Neural cell (in vitro differentiated cells): ENCODE results near the gene PHKA2. TPM values are rescaled to one million over a fixed set of nuclear protein-coding genes. Genes with fewer than 3 reads are reported as not detected.

Experiments used
- H2AFZ ChIP-seq: fragments of 200-600, 300-800 bp; sonication (generic), shearing (Covaris generic); 2 replicates; pipeline ENCODE4 v1.6.0; 2014; ENCODE audit warnings: low read depth, mild to moderate bottlenecking, antibody characterized with exemption, low read length, moderate library complexity
- H3F3A ChIP-seq: fragments of 200-600 bp; shearing (Covaris generic); 2 replicates; pipeline ENCODE4 v1.6.1; 2016; ENCODE audit warnings: mild to moderate bottlenecking, moderate library complexity, mixed read lengths, antibody characterized with exemption, low read length; ENCODE audit not compliant: insufficient read depth, poor library complexity, severe bottlenecking
- H3K27ac ChIP-seq: fragments of 200-600, 300-800 bp; sonication (generic), shearing (Covaris generic); 2 replicates; pipeline ENCODE4 v1.5.1; 2014; ENCODE audit warnings: mild to moderate bottlenecking, low read length, moderate library complexity
- H3K27me3 ChIP-seq: fragments of 300-800, 200-600 bp; sonication (generic), shearing (Covaris generic); 2 replicates; pipeline ENCODE4 v1.6.0; 2014; ENCODE audit warnings: mild to moderate bottlenecking, low read depth, low read length, moderate library complexity; ENCODE audit not compliant: insufficient read depth
- H3K36me3 ChIP-seq: fragments of 300-800, 200-600 bp; sonication (generic), shearing (Covaris generic); 2 replicates; pipeline ENCODE4 v1.5.1; 2014; ENCODE audit warnings: mild to moderate bottlenecking, antibody characterized with exemption, low read length, moderate library complexity; ENCODE audit not compliant: insufficient read depth
- H3K4me2 ChIP-seq: fragments of 300-800, 200-600 bp; sonication (generic), shearing (Covaris generic); 2 replicates; pipeline ENCODE4 v1.6.0; 2014; ENCODE audit warnings: mild to moderate bottlenecking, low read length
- H3K4me3 ChIP-seq: fragments of 300-800, 200-600 bp; sonication (generic), shearing (Covaris generic); 2 replicates; pipeline ENCODE4 v1.5.1; 2014; ENCODE audit warnings: mild to moderate bottlenecking, low read length, moderate library complexity
- H3K79me2 ChIP-seq: fragments of 200-600 bp; shearing (Covaris generic); replicated peaks from 2 replicates; pipeline ENCODE4 v1.6.0; 2014; ENCODE audit warnings: mild to moderate bottlenecking, low read length, moderate library complexity; ENCODE audit not compliant: insufficient read depth
- H3K9ac ChIP-seq: fragments of 300-800, 200-600 bp; sonication (generic), shearing (Covaris generic); 2 replicates; pipeline ENCODE4 v1.6.1; 2016; ENCODE audit warnings: mild to moderate bottlenecking, low read length, mixed read lengths
- H3K9me2 ChIP-seq: fragments of 200-600 bp; shearing (Covaris generic); 2 replicates; pipeline ENCODE4 v1.6.1; 2016; ENCODE audit warnings: mild to moderate bottlenecking, low read length, mixed read lengths; ENCODE audit not compliant: insufficient read depth
- H3K9me3 ChIP-seq: fragments of 200-600, 300-800 bp; sonication (generic), shearing (Covaris generic); 2 replicates; pipeline ENCODE4 v1.6.1; 2016; ENCODE audit warnings: mild to moderate bottlenecking, mixed run types, low read length, moderate library complexity, mixed read lengths
- H4K20me1 ChIP-seq: fragments of 200-600 bp; shearing (Covaris generic); 2 replicates; pipeline ENCODE4 v1.6.1; 2016; ENCODE audit warnings: mild to moderate bottlenecking, mixed run types; ENCODE audit not compliant: insufficient read depth
- CTCF ChIP-seq: fragments of 450-650 bp; IDR thresholded peaks from 2 replicates; pipeline ENCODE4 v1.5.1; 2014; ENCODE audit warnings: antibody characterized with exemption, mild to moderate bottlenecking, moderate library complexity; ENCODE audit not compliant: poor library complexity, severe bottlenecking
- EP300 ChIP-seq: fragments of 450-650 bp; conservative IDR thresholded peaks from 2 replicates; pipeline ENCODE4 v1.6.1; 2014; ENCODE audit warnings: antibody characterized with exemption, mild to moderate bottlenecking, moderate library complexity; ENCODE audit not compliant: poor library complexity, severe bottlenecking
- EZH2 ChIP-seq: fragments of 200-600, 300-800 bp; shearing (Covaris generic), sonication (generic); IDR thresholded peaks from 2 replicates; pipeline ENCODE4 v1.6.1; 2014; ENCODE audit warnings: antibody characterized with exemption, low read length, borderline replicate concordance, mild to moderate bottlenecking; ENCODE audit not compliant: insufficient read depth, poor library complexity, severe bottlenecking
- MXI1 ChIP-seq: fragments of 450-650 bp; conservative IDR thresholded peaks from 2 replicates; pipeline ENCODE4 v1.6.1; 2014; ENCODE audit warnings: antibody characterized with exemption, mild to moderate bottlenecking; ENCODE audit not compliant: poor library complexity, severe bottlenecking
- POLR2AphosphoS5 ChIP-seq: IDR thresholded peaks from 2 replicates; pipeline ENCODE4 v1.6.1; 2012
- RAD21 ChIP-seq: fragments of 450-650 bp; conservative IDR thresholded peaks from 2 replicates; pipeline ENCODE4 v1.6.1; 2014; ENCODE audit warnings: antibody characterized with exemption, mild to moderate bottlenecking, moderate library complexity
- REST ChIP-seq: IDR thresholded peaks from 2 replicates; pipeline ENCODE4 v1.6.1; 2012; ENCODE audit warnings: borderline replicate concordance
- SMC3 ChIP-seq: fragments of 450-650 bp; conservative IDR thresholded peaks from 2 replicates; pipeline ENCODE4 v1.6.1; 2014; ENCODE audit warnings: antibody characterized with exemption, mild to moderate bottlenecking, moderate library complexity; ENCODE audit not compliant: poor library complexity
- TAF1 ChIP-seq: IDR thresholded peaks from 2 replicates; pipeline ENCODE4 v1.6.1; 2012; ENCODE audit warnings: low read depth
- polyA plus RNA-seq: library from polyadenylated mRNA; depleted of rRNA; stranded (reverse); fragments of >200 nt; gene quantifications from 2 replicates; pipeline ENCODE4 v1.2.3, GENCODE V29; 2014

PHKA2 gene
- polyA plus RNA-seq, 1 donor from 2014 or later, result 9.6 TPM

- Histone ChIP-seq H3K36me3 (no peaks in the 10 kb centered on the region), H3F3A (no peaks in the 10 kb centered on the region), H3K79me2 (no peaks in the 10 kb centered on the region), H2AFZ (no peak overlapping the region), H3K9ac (no peak overlapping the region), H3K27ac (no peak overlapping the region), H3K27me3 (no peaks in the 10 kb centered on the region), H3K4me2 (no peak overlapping the region), H3K4me3 (no peak overlapping the region), H3K9me3 (no peaks in the 10 kb centered on the region), H3K9me2 (no peaks in the 10 kb centered on the region), H4K20me1 (no peaks in the 10 kb centered on the region)
- TF ChIP-seq EP300 (no peak), POLR2AphosphoS5 (no peak), MXI1 (no peak), CTCF (no peak), RAD21 (no peak), SMC3 (no peak), EZH2 (no peak), REST (no peak), TAF1 (no peak)
Observed at GRCh38 chrX:18992829-18993228, 8.9 kb upstream of the PHKA2 start.

- Histone ChIP-seq H3K27ac (no peak overlapping the region), H3K36me3 (no peaks in the 10 kb centered on the region), H3K9ac (peak overlapping the region; percentile 63), H3K79me2 (no peaks in the 10 kb centered on the region), H3K27me3 (no peaks in the 10 kb centered on the region), H3K4me2 (no peak overlapping the region), H4K20me1 (no peaks in the 10 kb centered on the region), H3K9me2 (no peaks in the 10 kb centered on the region), H3K4me3 (peak overlapping the region; percentile 81), H3K9me3 (no peaks in the 10 kb centered on the region), H3F3A (no peaks in the 10 kb centered on the region), H2AFZ (peak overlapping the region; percentile 29)
- TF ChIP-seq RAD21 (no peak), TAF1 (no peak), EZH2 (no peak), EP300 (no peak), POLR2AphosphoS5 (no peak), MXI1 (no peak), SMC3 (no peak), CTCF (no peak), REST (no peak)
Observed at GRCh38 chrX:18985186-18985435, 1.2 kb upstream of the PHKA2 start.
